Measurements from ENCODE around the gene TBL1Y. TPM values are rescaled to one million over a fixed set of nuclear protein-coding genes. Genes with fewer than 3 reads are reported as not detected.

TBL1Y gene
- polyA plus RNA-seq, 1 experiment, result not detected

DNA sequence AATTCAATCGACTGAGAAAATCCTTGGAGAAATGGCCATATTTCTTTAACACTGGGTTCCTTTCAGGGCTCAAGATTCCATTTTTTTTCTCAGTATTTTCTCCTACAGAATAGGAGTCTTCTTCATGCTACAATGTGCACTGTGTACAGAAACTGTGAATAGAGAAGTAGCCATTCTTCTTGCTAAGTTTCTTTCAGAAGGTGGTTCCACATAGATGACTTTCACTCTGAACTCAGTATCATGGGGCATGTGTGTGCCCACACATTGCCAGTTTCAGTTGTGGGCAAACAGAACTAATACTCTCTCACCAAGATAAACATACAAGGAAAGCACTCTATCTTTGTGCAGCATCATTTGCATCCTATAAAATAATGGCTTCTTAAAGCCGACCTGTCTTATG is 89.4 kb downstream of the TBL1Y start:
- ChIA-PET CTCF (no interaction called here), POLR2A (no interaction called here)
- H3K27me3 ChIP-seq (ENCODE audit: control insufficient read depth, insufficient read depth, low read length), result no peaks in the 10 kb centered on the region
- no peak overlapping the region for H3K4me3 ChIP-seq (ENCODE audit: low read depth, low read length)
- no peak for DNase-seq (ENCODE audit: low read depth)
- TF ChIP-seq, protein P1, sequence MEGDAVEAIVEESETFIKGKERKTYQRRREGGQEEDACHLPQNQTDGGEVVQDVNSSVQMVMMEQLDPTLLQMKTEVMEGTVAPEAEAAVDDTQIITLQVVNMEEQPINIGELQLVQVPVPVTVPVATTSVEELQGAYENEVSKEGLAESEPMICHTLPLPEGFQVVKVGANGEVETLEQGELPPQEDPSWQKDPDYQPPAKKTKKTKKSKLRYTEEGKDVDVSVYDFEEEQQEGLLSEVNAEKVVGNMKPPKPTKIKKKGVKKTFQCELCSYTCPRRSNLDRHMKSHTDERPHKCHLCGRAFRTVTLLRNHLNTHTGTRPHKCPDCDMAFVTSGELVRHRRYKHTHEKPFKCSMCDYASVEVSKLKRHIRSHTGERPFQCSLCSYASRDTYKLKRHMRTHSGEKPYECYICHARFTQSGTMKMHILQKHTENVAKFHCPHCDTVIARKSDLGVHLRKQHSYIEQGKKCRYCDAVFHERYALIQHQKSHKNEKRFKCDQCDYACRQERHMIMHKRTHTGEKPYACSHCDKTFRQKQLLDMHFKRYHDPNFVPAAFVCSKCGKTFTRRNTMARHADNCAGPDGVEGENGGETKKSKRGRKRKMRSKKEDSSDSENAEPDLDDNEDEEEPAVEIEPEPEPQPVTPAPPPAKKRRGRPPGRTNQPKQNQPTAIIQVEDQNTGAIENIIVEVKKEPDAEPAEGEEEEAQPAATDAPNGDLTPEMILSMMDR (IDR thresholded peaks at IDR 0.05; ENCODE audit: insufficient read depth, low read depth, low read length), result no peak
- no peaks in the 10 kb centered on the region for H3K36me3 ChIP-seq (ENCODE audit: control insufficient read depth, insufficient read depth, low read length)

DNA sequence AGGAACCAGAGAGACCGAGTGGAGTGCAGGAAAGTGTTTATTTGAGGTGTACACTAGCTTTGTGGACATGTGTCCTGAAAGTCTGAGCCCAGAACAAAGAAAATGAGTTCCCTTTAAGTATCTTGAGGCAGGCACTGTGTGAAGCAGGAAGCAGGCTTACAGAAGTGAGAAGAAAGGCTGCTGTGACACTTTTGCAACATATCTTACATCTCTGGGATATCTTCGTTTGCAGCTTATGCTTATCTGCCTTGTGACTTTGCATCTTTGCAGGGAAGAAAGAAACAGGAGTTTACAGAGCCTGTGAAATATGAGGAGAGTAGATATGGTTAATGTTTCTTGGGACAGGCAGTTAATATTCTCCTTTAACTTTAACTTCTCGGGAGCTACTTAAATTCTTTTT is 92.1 kb downstream of the TBL1Y start:
- Histone ChIP-seq H3K27me3 (ENCODE audit: control insufficient read depth, insufficient read depth, low read length) (no peaks in the 10 kb centered on the region), H3K36me3 (ENCODE audit: control insufficient read depth, insufficient read depth, low read length) (no peaks in the 10 kb centered on the region), H3K4me3 (ENCODE audit: low read depth, low read length) (no peak overlapping the region)
- TF ChIP-seq, protein P1 (IDR thresholded peaks at IDR 0.05; ENCODE audit: insufficient read depth, low read depth, low read length), result no peak
- POLR2A ChIA-PET, result no interaction called here
- CTCF ChIA-PET, result no interaction called here
- DNase-seq (ENCODE audit: low read depth), result no peak

DNA sequence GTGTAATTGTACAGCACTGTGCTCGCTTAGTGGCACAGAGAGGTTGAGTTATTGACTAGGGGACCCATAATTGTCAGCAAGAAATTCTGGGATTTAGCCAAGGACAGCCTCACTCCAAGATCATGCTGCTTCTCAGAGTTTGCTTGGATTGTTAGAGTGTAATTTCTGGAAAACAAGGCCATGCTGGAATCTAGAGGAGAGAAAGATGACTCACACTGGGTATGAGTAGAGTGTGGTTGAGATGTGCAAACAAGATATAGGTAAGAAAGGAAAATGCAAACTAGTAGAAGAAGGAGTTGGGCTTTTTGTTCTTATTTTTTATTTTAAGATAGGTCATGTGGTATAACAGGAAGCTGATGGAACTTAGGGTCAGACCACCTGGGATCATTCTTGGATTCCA is 97.4 kb downstream of the TBL1Y start:
- no peak for DNase-seq (ENCODE audit: low read depth)
- POLR2A ChIA-PET, result no interaction called here
- Histone ChIP-seq H3K27me3 (ENCODE audit: control insufficient read depth, insufficient read depth, low read length) (no peaks in the 10 kb centered on the region), H3K36me3 (ENCODE audit: control insufficient read depth, insufficient read depth, low read length) (no peaks in the 10 kb centered on the region), H3K4me3 (ENCODE audit: low read depth, low read length) (no peak overlapping the region)
- TF ChIP-seq, protein P1 (IDR thresholded peaks at IDR 0.05; ENCODE audit: insufficient read depth, low read depth, low read length), result no peak
- CTCF ChIA-PET, result no interaction called here

DNA sequence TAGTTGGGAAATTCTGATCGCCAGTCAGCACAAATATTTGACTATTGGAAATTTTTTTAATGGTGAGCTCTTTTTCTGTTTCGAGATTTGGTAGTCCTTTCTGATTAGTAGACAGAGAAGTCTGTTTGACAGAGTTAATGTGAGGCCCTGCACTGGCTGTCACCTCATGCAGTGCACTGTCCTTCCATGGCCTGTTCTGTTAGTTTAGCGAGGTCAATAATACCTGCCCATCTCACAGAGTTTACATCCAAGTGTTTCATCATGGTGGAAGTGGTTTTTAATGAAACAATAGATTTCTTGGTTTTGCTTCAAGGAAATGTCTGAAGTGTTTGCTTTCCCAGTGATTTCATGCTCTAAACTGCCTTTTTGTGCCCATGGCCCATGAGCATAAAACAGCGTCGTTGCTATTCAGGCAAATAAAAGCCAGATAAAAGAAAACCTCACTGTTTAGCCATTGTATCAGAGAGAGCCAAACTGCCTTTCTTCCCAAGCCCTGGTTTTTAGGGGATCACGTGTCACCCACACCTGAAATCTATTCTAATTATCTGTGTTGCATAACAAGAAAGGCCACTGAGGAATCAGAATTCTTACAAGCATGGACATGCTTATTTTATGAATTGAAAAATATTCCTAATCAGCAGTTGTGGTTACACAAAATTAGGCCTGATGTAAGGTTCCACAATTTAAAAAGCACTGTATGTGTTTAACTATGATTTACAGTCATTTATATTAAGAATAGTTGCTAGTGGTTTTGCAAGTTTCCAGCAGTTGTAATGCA is 98.3 kb downstream of the TBL1Y start:
- Histone ChIP-seq H3K27me3 (ENCODE audit: control insufficient read depth, insufficient read depth, low read length) (no peaks in the 10 kb centered on the region), H3K4me3 (ENCODE audit: low read depth, low read length) (no peak overlapping the region), H3K36me3 (ENCODE audit: control insufficient read depth, insufficient read depth, low read length) (no peaks in the 10 kb centered on the region)
- CTCF ChIA-PET, result no interaction called here
- no peak for DNase-seq (ENCODE audit: low read depth)
- POLR2A ChIA-PET, result no interaction called here
- TF ChIP-seq, protein P1 (IDR thresholded peaks at IDR 0.05; ENCODE audit: insufficient read depth, low read depth, low read length), result no peak

DNA sequence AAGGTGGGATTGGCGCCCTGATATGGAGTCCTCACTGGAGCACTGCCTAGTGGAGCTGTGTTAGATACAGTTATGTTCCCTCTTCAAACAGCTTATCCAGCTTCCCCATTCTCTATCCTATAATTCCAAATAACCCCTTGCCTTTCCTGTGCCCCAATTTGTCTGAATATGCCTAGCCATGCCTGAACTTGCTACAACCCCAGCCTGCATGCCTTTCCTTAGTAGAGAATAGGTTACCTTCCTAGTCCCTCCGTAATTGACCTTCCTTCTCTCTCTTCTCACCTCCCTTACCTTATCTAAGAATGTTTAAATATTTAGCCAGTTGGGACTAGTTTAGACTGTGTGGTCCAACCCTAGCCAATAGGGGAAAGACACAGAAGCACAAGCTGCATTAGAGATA is 102.6 kb downstream of the TBL1Y start:
- Histone ChIP-seq H3K27me3 (ENCODE audit: control insufficient read depth, insufficient read depth, low read length) (no peaks in the 10 kb centered on the region), H3K4me3 (ENCODE audit: low read depth, low read length) (no peak overlapping the region), H3K36me3 (ENCODE audit: control insufficient read depth, insufficient read depth, low read length) (no peaks in the 10 kb centered on the region)
- CTCF ChIA-PET, result no interaction called here
- TF ChIP-seq, protein P1 (IDR thresholded peaks at IDR 0.05; ENCODE audit: insufficient read depth, low read depth, low read length), result no peak
- POLR2A ChIA-PET, result no interaction called here
- DNase-seq (ENCODE audit: low read depth), result no peak

All from BJ (cell line).